ENCODE data around the gene DCDC1. TPM values are rescaled to one million over a fixed set of nuclear protein-coding genes. Genes with fewer than 3 reads are reported as not detected.

DCDC1 gene
- total RNA-seq, 1 experiment from 2014 or later, result 0.59 TPM

- DNase-seq, result no peak
- H3K27me3 ChIP-seq (ENCODE audit: control insufficient read depth, insufficient read depth, low read length), result no peaks in the 10 kb centered on the region
- H3K4me3 ChIP-seq (ENCODE audit: insufficient read depth, low read depth, low read length), result no peak overlapping the region
- no peaks in the 10 kb centered on the region for H3K36me3 ChIP-seq (replicated peaks; ENCODE audit: control insufficient read depth, insufficient read depth, low read length)
These were observed 319.3 kb downstream of the DCDC1 start for GRCh38 chr11:31050061-31050765.

- H3K36me3 ChIP-seq (replicated peaks; ENCODE audit: control insufficient read depth, insufficient read depth, low read length), result no peaks in the 10 kb centered on the region
- no peaks in the 10 kb centered on the region for H3K27me3 ChIP-seq (ENCODE audit: control insufficient read depth, insufficient read depth, low read length)
- DNase-seq, result peak; percentile 43
- no peak overlapping the region for H3K4me3 ChIP-seq (ENCODE audit: insufficient read depth, low read depth, low read length)
These were observed 324.2 kb downstream of the DCDC1 start for GRCh38 chr11:31045335-31045734.

- DNase-seq, result no peak
- no peak overlapping the region for H3K4me3 ChIP-seq (ENCODE audit: insufficient read depth, low read depth, low read length)
- no peaks in the 10 kb centered on the region for H3K36me3 ChIP-seq (replicated peaks; ENCODE audit: control insufficient read depth, insufficient read depth, low read length)
- H3K27me3 ChIP-seq (ENCODE audit: control insufficient read depth, insufficient read depth, low read length), result no peaks in the 10 kb centered on the region
These were observed 339.3 kb downstream of the DCDC1 start for GRCh38 chr11:31030138-31030792.

- H3K4me3 ChIP-seq (ENCODE audit: insufficient read depth, low read depth, low read length), result no peak overlapping the region
- no peaks in the 10 kb centered on the region for H3K36me3 ChIP-seq (replicated peaks; ENCODE audit: control insufficient read depth, insufficient read depth, low read length)
- no peak for DNase-seq
- no peaks in the 10 kb centered on the region for H3K27me3 ChIP-seq (ENCODE audit: control insufficient read depth, insufficient read depth, low read length)
These were observed 343.2 kb downstream of the DCDC1 start for GRCh38 chr11:31026315-31026714.

GRCh38 chr11:31022080-31022479 is 347.5 kb downstream of the DCDC1 start:
- no peaks in the 10 kb centered on the region for H3K27me3 ChIP-seq (ENCODE audit: control insufficient read depth, insufficient read depth, low read length)
- DNase-seq, result no peak
- no peak overlapping the region for H3K4me3 ChIP-seq (ENCODE audit: insufficient read depth, low read depth, low read length)
- no peaks in the 10 kb centered on the region for H3K36me3 ChIP-seq (replicated peaks; ENCODE audit: control insufficient read depth, insufficient read depth, low read length)

- no peak for DNase-seq
- Histone ChIP-seq H3K4me3 (ENCODE audit: insufficient read depth, low read depth, low read length) (no peak overlapping the region), H3K36me3 (replicated peaks; ENCODE audit: control insufficient read depth, insufficient read depth, low read length) (no peaks in the 10 kb centered on the region), H3K27me3 (ENCODE audit: control insufficient read depth, insufficient read depth, low read length) (no peaks in the 10 kb centered on the region)
These were observed 349.8 kb downstream of the DCDC1 start for GRCh38 chr11:31019786-31020185.

- Histone ChIP-seq H3K36me3 (replicated peaks; ENCODE audit: control insufficient read depth, insufficient read depth, low read length) (no peaks in the 10 kb centered on the region), H3K27me3 (ENCODE audit: control insufficient read depth, insufficient read depth, low read length) (no peaks in the 10 kb centered on the region), H3K4me3 (ENCODE audit: insufficient read depth, low read depth, low read length) (no peak overlapping the region)
- DNase-seq, result no peak
These were observed 364.3 kb downstream of the DCDC1 start for GRCh38 chr11:31005202-31005601.

- no peak overlapping the region for H3K4me3 ChIP-seq (ENCODE audit: insufficient read depth, low read depth, low read length)
- no peaks in the 10 kb centered on the region for H3K36me3 ChIP-seq (replicated peaks; ENCODE audit: control insufficient read depth, insufficient read depth, low read length)
- no peaks in the 10 kb centered on the region for H3K27me3 ChIP-seq (ENCODE audit: control insufficient read depth, insufficient read depth, low read length)
- no peak for DNase-seq
These were observed 368.1 kb downstream of the DCDC1 start for GRCh38 chr11:31001427-31001826.

GRCh38 chr11:31000381-31000780 is 369.2 kb downstream of the DCDC1 start:
- H3K4me3 ChIP-seq (ENCODE audit: insufficient read depth, low read depth, low read length), result no peak overlapping the region
- no peaks in the 10 kb centered on the region for H3K36me3 ChIP-seq (replicated peaks; ENCODE audit: control insufficient read depth, insufficient read depth, low read length)
- DNase-seq, result no peak
- no peaks in the 10 kb centered on the region for H3K27me3 ChIP-seq (ENCODE audit: control insufficient read depth, insufficient read depth, low read length)

- Histone ChIP-seq H3K4me3 (ENCODE audit: insufficient read depth, low read depth, low read length) (no peak overlapping the region), H3K36me3 (replicated peaks; ENCODE audit: control insufficient read depth, insufficient read depth, low read length) (no peaks in the 10 kb centered on the region), H3K27me3 (ENCODE audit: control insufficient read depth, insufficient read depth, low read length) (no peaks in the 10 kb centered on the region)
- DNase-seq, result no peak
These were observed 377.1 kb downstream of the DCDC1 start for GRCh38 chr11:30992513-30992849.

- no peaks in the 10 kb centered on the region for H3K36me3 ChIP-seq (replicated peaks; ENCODE audit: control insufficient read depth, insufficient read depth, low read length)
- H3K4me3 ChIP-seq (ENCODE audit: insufficient read depth, low read depth, low read length), result no peak overlapping the region
- no peaks in the 10 kb centered on the region for H3K27me3 ChIP-seq (ENCODE audit: control insufficient read depth, insufficient read depth, low read length)
- no peak for DNase-seq
These were observed 377.6 kb downstream of the DCDC1 start for GRCh38 chr11:30991802-30992512.

GRCh38 chr11:30991376-30991775 is 378.2 kb downstream of the DCDC1 start:
- DNase-seq, result no peak
- no peak overlapping the region for H3K4me3 ChIP-seq (ENCODE audit: insufficient read depth, low read depth, low read length)

GRCh38 chr11:30990625-30991296 is 378.8 kb downstream of the DCDC1 start:
- no peaks in the 10 kb centered on the region for H3K27me3 ChIP-seq (ENCODE audit: control insufficient read depth, insufficient read depth, low read length)
- DNase-seq, result no peak

More at GRCh38 chr11:30991376-30991775, 378.2 kb downstream of the DCDC1 start:
- no peaks in the 10 kb centered on the region for H3K36me3 ChIP-seq (replicated peaks; ENCODE audit: control insufficient read depth, insufficient read depth, low read length)
- H3K27me3 ChIP-seq (ENCODE audit: control insufficient read depth, insufficient read depth, low read length), result no peaks in the 10 kb centered on the region

GRCh38 chr11:30987819-30988218 is 381.7 kb downstream of the DCDC1 start:
- no peak for DNase-seq
- Histone ChIP-seq H3K36me3 (replicated peaks; ENCODE audit: control insufficient read depth, insufficient read depth, low read length) (no peaks in the 10 kb centered on the region), H3K4me3 (ENCODE audit: insufficient read depth, low read depth, low read length) (no peak overlapping the region), H3K27me3 (ENCODE audit: control insufficient read depth, insufficient read depth, low read length) (no peaks in the 10 kb centered on the region)

More at GRCh38 chr11:30990625-30991296, 378.8 kb downstream of the DCDC1 start:
- H3K36me3 ChIP-seq (replicated peaks; ENCODE audit: control insufficient read depth, insufficient read depth, low read length), result no peaks in the 10 kb centered on the region
- no peak overlapping the region for H3K4me3 ChIP-seq (ENCODE audit: insufficient read depth, low read depth, low read length)
